SK-N-SH treated with all-trans-retinoic acid at 6 μM for 48 hours (cell line): ENCODE results near the gene NALCN.

Experiments
- CREB5 ChIP-seq: fragments of 250-450 bp; sonication (Bioruptor Pico); IDR thresholded peaks from 2 replicates; pipeline ENCODE4 v1.5.1; 2020; ENCODE audit warnings: low read depth, mild to moderate bottlenecking, moderate library complexity
- CSDC2 ChIP-seq: fragments of 250-450 bp; sonication (Bioruptor Pico); IDR thresholded peaks from 2 replicates; pipeline ENCODE4 v1.5.0; 2020; ENCODE audit warnings: mild to moderate bottlenecking, moderate library complexity
- ESRRG ChIP-seq: fragments of 250-450 bp; sonication (Bioruptor Pico); IDR thresholded peaks from 2 replicates; pipeline ENCODE4 v1.6.1; 2021; ENCODE audit warnings: mild to moderate bottlenecking
- PPARA ChIP-seq: fragments of 250-450 bp; sonication (Bioruptor Pico); IDR thresholded peaks from 2 replicates; pipeline ENCODE4 v1.5.0; 2020; ENCODE audit warnings: mild to moderate bottlenecking, borderline replicate concordance
- TOX ChIP-seq: fragments of 250-450 bp; sonication (Bioruptor Pico); IDR thresholded peaks from 2 replicates; pipeline ENCODE4 v1.8.0; 2021; ENCODE audit warnings: mild to moderate bottlenecking, moderate library complexity, borderline replicate concordance
- TF ChIP-seq, protein P1 (sequence below): fragments of 250-450 bp; sonication (Bioruptor Pico); IDR thresholded peaks from 2 replicates; pipeline ENCODE4 v1.5.0; 2020; ENCODE audit warnings: mild to moderate bottlenecking, moderate library complexity
- TF ChIP-seq, protein P2 (sequence below): fragments of 250-450 bp; sonication (Bioruptor Pico); IDR thresholded peaks from 2 replicates; pipeline ENCODE4 v1.8.0; 2021; ENCODE audit warnings: low read depth, mild to moderate bottlenecking, moderate library complexity, borderline replicate concordance

GRCh38 chr13:101327871-101328270 is 88.4 kb downstream of the NALCN start:
- TF ChIP-seq CSDC2 (CRISPR knock-in tag) (no peak), PPARA (CRISPR knock-in tag) (no peak), CREB5 (CRISPR knock-in tag) (no peak), ESRRG (CRISPR knock-in tag) (no peak), TOX (CRISPR knock-in tag) (no peak)
- TF ChIP-seq, protein P1, sequence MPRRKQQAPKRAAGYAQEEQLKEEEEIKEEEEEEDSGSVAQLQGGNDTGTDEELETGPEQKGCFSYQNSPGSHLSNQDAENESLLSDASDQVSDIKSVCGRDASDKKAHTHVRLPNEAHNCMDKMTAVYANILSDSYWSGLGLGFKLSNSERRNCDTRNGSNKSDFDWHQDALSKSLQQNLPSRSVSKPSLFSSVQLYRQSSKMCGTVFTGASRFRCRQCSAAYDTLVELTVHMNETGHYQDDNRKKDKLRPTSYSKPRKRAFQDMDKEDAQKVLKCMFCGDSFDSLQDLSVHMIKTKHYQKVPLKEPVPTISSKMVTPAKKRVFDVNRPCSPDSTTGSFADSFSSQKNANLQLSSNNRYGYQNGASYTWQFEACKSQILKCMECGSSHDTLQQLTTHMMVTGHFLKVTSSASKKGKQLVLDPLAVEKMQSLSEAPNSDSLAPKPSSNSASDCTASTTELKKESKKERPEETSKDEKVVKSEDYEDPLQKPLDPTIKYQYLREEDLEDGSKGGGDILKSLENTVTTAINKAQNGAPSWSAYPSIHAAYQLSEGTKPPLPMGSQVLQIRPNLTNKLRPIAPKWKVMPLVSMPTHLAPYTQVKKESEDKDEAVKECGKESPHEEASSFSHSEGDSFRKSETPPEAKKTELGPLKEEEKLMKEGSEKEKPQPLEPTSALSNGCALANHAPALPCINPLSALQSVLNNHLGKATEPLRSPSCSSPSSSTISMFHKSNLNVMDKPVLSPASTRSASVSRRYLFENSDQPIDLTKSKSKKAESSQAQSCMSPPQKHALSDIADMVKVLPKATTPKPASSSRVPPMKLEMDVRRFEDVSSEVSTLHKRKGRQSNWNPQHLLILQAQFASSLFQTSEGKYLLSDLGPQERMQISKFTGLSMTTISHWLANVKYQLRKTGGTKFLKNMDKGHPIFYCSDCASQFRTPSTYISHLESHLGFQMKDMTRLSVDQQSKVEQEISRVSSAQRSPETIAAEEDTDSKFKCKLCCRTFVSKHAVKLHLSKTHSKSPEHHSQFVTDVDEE, result no peak
- TF ChIP-seq, protein P2, sequence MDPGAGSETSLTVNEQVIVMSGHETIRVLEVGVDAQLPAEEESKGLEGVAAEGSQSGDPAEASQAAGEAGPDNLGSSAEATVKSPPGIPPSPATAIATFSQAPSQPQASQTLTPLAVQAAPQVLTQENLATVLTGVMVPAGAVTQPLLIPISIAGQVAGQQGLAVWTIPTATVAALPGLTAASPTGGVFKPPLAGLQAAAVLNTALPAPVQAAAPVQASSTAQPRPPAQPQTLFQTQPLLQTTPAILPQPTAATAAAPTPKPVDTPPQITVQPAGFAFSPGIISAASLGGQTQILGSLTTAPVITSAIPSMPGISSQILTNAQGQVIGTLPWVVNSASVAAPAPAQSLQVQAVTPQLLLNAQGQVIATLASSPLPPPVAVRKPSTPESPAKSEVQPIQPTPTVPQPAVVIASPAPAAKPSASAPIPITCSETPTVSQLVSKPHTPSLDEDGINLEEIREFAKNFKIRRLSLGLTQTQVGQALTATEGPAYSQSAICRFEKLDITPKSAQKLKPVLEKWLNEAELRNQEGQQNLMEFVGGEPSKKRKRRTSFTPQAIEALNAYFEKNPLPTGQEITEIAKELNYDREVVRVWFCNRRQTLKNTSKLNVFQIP (CRISPR knock-in tag), result no peak
